SK-N-MC (cell line): ENCODE measurements around the gene GPR42.
"Not testable (repeated sequence)": the region's sequence is repeated elsewhere in the genome, so short reads cannot be mapped to it uniquely, and the experiment has no call there.

ENCODE experiments used
- DNase-seq: peaks from one replicate; pipeline ENCODE4 v3.0.0-alpha.2; 2011; ENCODE audit warnings: low read depth, low spot score
- H3K27ac ChIP-seq: fragments of 200-600 bp; sonication (generic); 2 replicates; pipeline ENCODE4 v1.5.1; 2016; ENCODE audit warnings: mixed run types
- H3K36me3 ChIP-seq: fragments of 200-600 bp; sonication (generic); 2 replicates; pipeline ENCODE4 v1.6.1; 2017; ENCODE audit warnings: antibody characterized with exemption, low read length, mixed read lengths; ENCODE audit not compliant: insufficient read depth
- H3K4me3 ChIP-seq: fragments of 200-600 bp; sonication (generic); 2 replicates; pipeline ENCODE4 v1.5.1; 2016
- H3K9ac ChIP-seq: fragments of 200-600 bp; sonication (generic); 2 replicates; pipeline ENCODE4 v1.8.0; 2017; ENCODE audit warnings: mixed run types, mixed read lengths; ENCODE audit not compliant: insufficient read length
- H3K9me3 ChIP-seq: fragments of 200-600 bp; sonication (generic); 2 replicates; pipeline ENCODE4 v1.6.1; 2017; ENCODE audit warnings: low read depth, mild to moderate bottlenecking, antibody characterized with exemption, low read length, moderate library complexity, mixed read lengths
- EZH2 ChIP-seq: fragments of 200-600 bp; sonication (generic); IDR thresholded peaks from one replicate; pipeline ENCODE4 v1.6.1; 2017; ENCODE audit warnings: antibody characterized with exemption
- FOXP2 ChIP-seq: optimal IDR thresholded peaks from 2 replicates; pipeline ENCODE3; 2011; ENCODE audit warnings: mild to moderate bottlenecking, moderate library complexity; ENCODE audit not compliant: insufficient read depth; ENCODE audit errors: extremely low read length, control extremely low read depth
- POLR2AphosphoS5 ChIP-seq: IDR thresholded peaks from 2 replicates; pipeline ENCODE4 v1.6.1; 2012; ENCODE audit warnings: mild to moderate bottlenecking, low read depth, low read length, borderline replicate concordance

Gene GPR42

GRCh38 chr19:35365303-35365702 is 5.6 kb upstream of the GPR42 start:
- no peak for DNase-seq
- no peak for TF ChIP-seq POLR2AphosphoS5
- no peak for TF ChIP-seq EZH2
- TF ChIP-seq FOXP2, result no peak
- H3K4me3 ChIP-seq, result no peak overlapping the region
- H3K9ac ChIP-seq, result no peak overlapping the region
- H3K27ac ChIP-seq, result no peak overlapping the region
- no peaks in the 10 kb centered on the region for H3K36me3 ChIP-seq
- no peaks in the 10 kb centered on the region for H3K9me3 ChIP-seq

- H3K9ac ChIP-seq, result no peak overlapping the region
- TF ChIP-seq EZH2 (no peak), POLR2AphosphoS5 (no peak), FOXP2 (no peak)
- no peaks in the 10 kb centered on the region for H3K9me3 ChIP-seq
- H3K4me3 ChIP-seq, result no peak overlapping the region
- no peaks in the 10 kb centered on the region for H3K36me3 ChIP-seq
- no peak for DNase-seq
- no peak overlapping the region for H3K27ac ChIP-seq
Measured at GRCh38 chr19:35368378-35368777, 2.5 kb upstream of the GPR42 start.

GRCh38 chr19:35369522-35369921 is 1.3 kb upstream of the GPR42 start:
- no peaks in the 10 kb centered on the region for H3K36me3 ChIP-seq
- H3K4me3 ChIP-seq, result no peak overlapping the region
- H3K27ac ChIP-seq, result no peak overlapping the region
- DNase-seq, result no peak
- no peak for TF ChIP-seq EZH2
- TF ChIP-seq POLR2AphosphoS5, result no peak
- no peak for TF ChIP-seq FOXP2
- H3K9me3 ChIP-seq, result no peaks in the 10 kb centered on the region
- H3K9ac ChIP-seq, result no peak overlapping the region

- no peak for TF ChIP-seq EZH2
- TF ChIP-seq POLR2AphosphoS5, result no peak
- no peak for TF ChIP-seq FOXP2
- H3K9ac ChIP-seq, result no peak overlapping the region
- no peaks in the 10 kb centered on the region for H3K9me3 ChIP-seq
- DNase-seq, result no peak
- no peak overlapping the region for H3K4me3 ChIP-seq
- no peak overlapping the region for H3K27ac ChIP-seq
- no peaks in the 10 kb centered on the region for H3K36me3 ChIP-seq
Measured at GRCh38 chr19:35373492-35373891, 2.6 kb downstream of the GPR42 start.

- not testable (repeated sequence) for H3K4me3 ChIP-seq, H3K9ac ChIP-seq, H3K36me3 ChIP-seq, H3K9me3 ChIP-seq, H3K27ac ChIP-seq, DNase-seq
Measured at GRCh38 chr19:35374031-35374430, 3.2 kb downstream of the GPR42 start.

- Histone ChIP-seq H3K9ac (no peak overlapping the region), H3K9me3 (no peaks in the 10 kb centered on the region), H3K27ac (no peak overlapping the region), H3K4me3 (no peak overlapping the region), H3K36me3 (no peaks in the 10 kb centered on the region)
- DNase-seq, result no peak
- TF ChIP-seq POLR2AphosphoS5 (no peak), EZH2 (no peak), FOXP2 (no peak)
Measured at GRCh38 chr19:35375505-35376307, 4.8 kb downstream of the GPR42 start.

GRCh38 chr19:35377656-35378055 is 6.8 kb downstream of the GPR42 start:
- Histone ChIP-seq H3K36me3 (no peaks in the 10 kb centered on the region), H3K9ac (no peak overlapping the region), H3K9me3 (no peaks in the 10 kb centered on the region), H3K4me3 (no peak overlapping the region), H3K27ac (no peak overlapping the region)
- no peak for TF ChIP-seq EZH2
- TF ChIP-seq POLR2AphosphoS5, result no peak
- no peak for TF ChIP-seq FOXP2
- no peak for DNase-seq

- no peak overlapping the region for H3K27ac ChIP-seq
- no peak for DNase-seq
- H3K36me3 ChIP-seq, result no peaks in the 10 kb centered on the region
- no peak overlapping the region for H3K9ac ChIP-seq
- H3K9me3 ChIP-seq, result no peaks in the 10 kb centered on the region
- no peak for TF ChIP-seq FOXP2
- TF ChIP-seq POLR2AphosphoS5, result no peak
- no peak for TF ChIP-seq EZH2
- H3K4me3 ChIP-seq, result no peak overlapping the region
Measured at GRCh38 chr19:35378356-35378755, 7.5 kb downstream of the GPR42 start.

- H3K27ac ChIP-seq, H3K9me3 ChIP-seq, H3K9ac ChIP-seq, H3K36me3 ChIP-seq, DNase-seq, H3K4me3 ChIP-seq: not testable (repeated sequence)
Measured at GRCh38 chr19:35379545-35379944, 8.7 kb downstream of the GPR42 start.
